HepG2 (cell line): ENCODE measurements around the gene TEAD4. TPM values are rescaled to one million over a fixed set of nuclear protein-coding genes. Genes with fewer than 3 reads are reported as not detected.
A peak's percentile ranks its signal among the peaks of the same experiment; 100 is the strongest.

Experiments
- CBX1 ChIP-seq: IDR thresholded peaks from one replicate; pipeline ENCODE4 v1.6.1; 2016; ENCODE audit warnings: antibody characterized with exemption, low read depth
- CBX5 ChIP-seq: sonication (generic); formaldehyde crosslinking; IDR thresholded peaks from 2 replicates; pipeline ENCODE4 v1.4.0; 2020; ENCODE audit warnings: missing genetic modification reagents, borderline replicate concordance
- CEBPB ChIP-seq: IDR thresholded peaks from 2 replicates; pipeline ENCODE4 v1.6.1; 2011; ENCODE audit warnings: low read depth, low read length, improper control_type of control experiment, borderline replicate concordance
- GMEB1 ChIP-seq: sonication (generic); formaldehyde crosslinking; IDR thresholded peaks from 2 replicates; pipeline ENCODE4 v1.5.1; 2020; ENCODE audit warnings: missing genetic modification reagents, mild to moderate bottlenecking, borderline replicate concordance
- HES4 ChIP-seq: sonication (generic); formaldehyde crosslinking; IDR thresholded peaks from 2 replicates; pipeline ENCODE4 v1.9.0; 2021; ENCODE audit warnings: mild to moderate bottlenecking, missing genetic modification reagents, borderline replicate concordance
- HIVEP1 ChIP-seq: sonication (generic); formaldehyde crosslinking; IDR thresholded peaks from 2 replicates; pipeline ENCODE4 v1.4.0; 2020; ENCODE audit warnings: mild to moderate bottlenecking, missing genetic modification reagents
- HOXD1 ChIP-seq: sonication (generic); formaldehyde crosslinking; IDR thresholded peaks from 2 replicates; pipeline ENCODE4 v1.5.0; 2020; ENCODE audit warnings: missing genetic modification reagents
- KAT7 ChIP-seq: IDR thresholded peaks from 2 replicates; pipeline ENCODE4 v1.6.1; 2018; ENCODE audit warnings: borderline replicate concordance, missing compliant biosample characterization
- NAIF1 ChIP-seq: sonication (generic); formaldehyde crosslinking; IDR thresholded peaks from 2 replicates; pipeline ENCODE4 v1.5.0; 2020; ENCODE audit warnings: mild to moderate bottlenecking, missing genetic modification reagents, borderline replicate concordance
- NR3C1 ChIP-seq: sonication (generic); formaldehyde crosslinking; IDR thresholded peaks from 2 replicates; pipeline ENCODE4 v1.4.0; 2020; ENCODE audit warnings: missing genetic modification reagents
- PCBP1 ChIP-seq: fragments of 200-400 bp; formaldehyde crosslinking; IDR thresholded peaks from 2 replicates; pipeline ENCODE4 v1.6.1; 2017; ENCODE audit warnings: mild to moderate bottlenecking, low read depth, low read length, borderline replicate concordance
- SAFB2 ChIP-seq: sonication (generic); formaldehyde crosslinking; IDR thresholded peaks from 2 replicates; pipeline ENCODE4 v1.5.1; 2020; ENCODE audit warnings: missing genetic modification reagents, low read depth, mild to moderate bottlenecking, borderline replicate concordance
- TAF1 ChIP-seq: sonication (generic); formaldehyde crosslinking; IDR thresholded peaks from 2 replicates; pipeline ENCODE4 v1.4.0; 2020; ENCODE audit warnings: missing genetic modification reagents
- THAP11 ChIP-seq: IDR thresholded peaks from 2 replicates; pipeline ENCODE4 v1.6.1; 2016; ENCODE audit warnings: missing biosample characterization, missing genetic modification reagents
- XRCC5 ChIP-seq: fragments of 200-400 bp; formaldehyde crosslinking; optimal IDR thresholded peaks from 2 replicates; pipeline ENCODE3; 2017; ENCODE audit warnings: mild to moderate bottlenecking, low read length
- ZNF138 ChIP-seq: sonication (generic); formaldehyde crosslinking; IDR thresholded peaks from 2 replicates; pipeline ENCODE4 v1.5.0; 2020; ENCODE audit warnings: mild to moderate bottlenecking, low read depth, missing genetic modification reagents
- ZNF354B ChIP-seq: sonication (generic); formaldehyde crosslinking; IDR thresholded peaks from 2 replicates; pipeline ENCODE4 v1.8.0; 2022; ENCODE audit warnings: mild to moderate bottlenecking, missing genetic modification reagents
- ZNF556 ChIP-seq: sonication (generic); formaldehyde crosslinking; IDR thresholded peaks from 2 replicates; pipeline ENCODE4 v1.4.0; 2020; ENCODE audit warnings: mild to moderate bottlenecking, missing genetic modification reagents, borderline replicate concordance
- ZNF576 ChIP-seq: sonication (generic); formaldehyde crosslinking; IDR thresholded peaks from 2 replicates; pipeline ENCODE4 v1.4.0; 2020; ENCODE audit warnings: mild to moderate bottlenecking, missing genetic modification reagents
- ZNF619 ChIP-seq: sonication (generic); formaldehyde crosslinking; IDR thresholded peaks from 2 replicates; pipeline ENCODE4 v1.4.0; 2020; ENCODE audit warnings: mild to moderate bottlenecking, missing genetic modification reagents
- ZNF766 ChIP-seq: sonication (generic); formaldehyde crosslinking; IDR thresholded peaks from 2 replicates; pipeline ENCODE4 v1.5.0; 2020; ENCODE audit warnings: missing genetic modification reagents, borderline replicate concordance
- polyA plus RNA-seq, 8 experiments: library from polyadenylated mRNA; depleted of rRNA in 3 of 8; stranded (reverse) in 7 of 8; unstranded in 1 of 8; fragments of >200 nt; fragmentation: Illumina TruSeq in 4 of 8; extraction: Trizol in 4 of 8; gene quantifications; 2 replicates each; pipeline versions ENCODE4 v1.2.1 to v1.2.3, GENCODE V29; 2011 to 2016; ENCODE audit warnings: low read depth in 4 of 8, missing spikeins in 1 of 8, mixed read lengths in 1 of 8; ENCODE audit not compliant: insufficient read depth in 1 of 8
- total RNA-seq, 5 experiments: library from RNA; depleted of rRNA; stranded (reverse); fragments of >200 nt; fragmentation: Illumina TruSeq; extraction: Trizol; gene quantifications; 2 replicates each; pipeline ENCODE4 v1.2.3, GENCODE V29; 2016; ENCODE audit warnings: low read depth in 1 of 5
- TF ChIP-seq, protein P1 (sequence below): sonication (generic); formaldehyde crosslinking; IDR thresholded peaks from 2 replicates; pipeline ENCODE4 v1.4.0; 2020; ENCODE audit warnings: mild to moderate bottlenecking, missing genetic modification reagents
- TF ChIP-seq, protein P2 (sequence below): sonication (generic); formaldehyde crosslinking; IDR thresholded peaks from 2 replicates; pipeline ENCODE4 v1.8.1; 2023; ENCODE audit warnings: mild to moderate bottlenecking, moderate library complexity, missing genetic modification reagents
- TF ChIP-seq, protein P3 (sequence below): sonication (generic); formaldehyde crosslinking; IDR thresholded peaks from 2 replicates; pipeline ENCODE4 v1.4.0; 2020; ENCODE audit warnings: low read depth, missing genetic modification reagents

The TEAD4 gene
- total and polyA plus RNA-seq, 2 of the 13 experiments (the other 11 are each of a cell fraction or from before 2014, with no cell fraction given), result 45.0 to 69.4 TPM

DNA sequence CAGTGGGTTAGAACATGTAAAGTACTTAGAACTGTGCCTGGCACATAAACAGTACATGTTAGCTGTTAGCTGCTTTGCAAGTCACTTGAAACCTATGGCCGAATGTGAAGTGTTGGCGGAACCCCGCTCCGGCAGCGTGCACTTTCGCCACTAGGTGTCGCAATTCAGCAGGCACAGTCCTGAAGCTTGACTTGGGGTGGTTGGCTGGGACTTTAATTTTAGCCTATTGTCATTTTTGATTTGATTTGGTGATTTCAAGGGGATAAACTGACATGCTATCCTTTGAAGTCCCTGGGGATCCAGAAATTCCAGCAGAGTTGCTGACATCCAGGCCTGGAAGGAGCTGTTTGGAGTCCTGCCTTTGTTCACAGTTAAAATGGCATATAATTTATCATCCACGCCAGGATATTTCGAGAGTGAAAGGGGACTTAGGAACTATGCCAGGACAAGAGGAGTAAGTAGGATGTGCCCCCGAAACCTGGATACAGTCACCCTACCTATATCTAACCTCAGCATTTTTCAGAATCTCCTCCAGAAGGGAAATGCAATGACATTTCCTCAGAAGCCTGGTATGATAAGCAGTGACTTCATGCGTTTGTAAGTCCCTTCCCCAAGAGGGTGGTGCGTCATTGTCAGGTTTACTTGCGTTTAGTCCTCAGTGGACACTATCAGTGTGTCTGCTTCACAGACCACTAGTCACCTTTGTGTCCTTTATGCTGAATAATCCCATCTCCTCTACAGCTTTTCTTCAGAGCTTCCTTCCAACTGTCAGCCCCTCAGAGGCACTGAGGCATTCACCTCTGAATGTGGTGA lies 114.4 kb downstream of the TEAD4 start (continued):
- TF ChIP-seq NR3C1 (CRISPR knock-in tag) (no peak), HOXD1 (CRISPR knock-in tag) (no peak), ZNF576 (no peak), PCBP1 (no peak), TAF1 (CRISPR knock-in tag) (no peak), ZNF619 (no peak), SAFB2 (CRISPR knock-in tag) (no peak), ZNF556 (CRISPR knock-in tag) (no peak), KAT7 (no peak), HES4 (no peak), HIVEP1 (CRISPR knock-in tag) (no peak), XRCC5 (peak; percentile 90), ZNF138 (CRISPR knock-in tag) (no peak), CEBPB (peak; percentile 71), GMEB1 (CRISPR knock-in tag) (no peak), CBX5 (CRISPR knock-in tag) (0 out of 2 replicates have a peak, but pooled peaks have one; percentile 48), ZNF766 (CRISPR knock-in tag) (no peak), CBX1 (no peak), NAIF1 (CRISPR knock-in tag) (no peak), ZNF354B (no peak), THAP11 (0 out of 2 replicates have a peak, but pooled peaks have one; percentile 34)
- TF ChIP-seq, protein P1, sequence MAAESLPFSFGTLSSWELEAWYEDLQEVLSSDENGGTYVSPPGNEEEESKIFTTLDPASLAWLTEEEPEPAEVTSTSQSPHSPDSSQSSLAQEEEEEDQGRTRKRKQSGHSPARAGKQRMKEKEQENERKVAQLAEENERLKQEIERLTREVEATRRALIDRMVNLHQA, result no peak
- TF ChIP-seq, protein P2, sequence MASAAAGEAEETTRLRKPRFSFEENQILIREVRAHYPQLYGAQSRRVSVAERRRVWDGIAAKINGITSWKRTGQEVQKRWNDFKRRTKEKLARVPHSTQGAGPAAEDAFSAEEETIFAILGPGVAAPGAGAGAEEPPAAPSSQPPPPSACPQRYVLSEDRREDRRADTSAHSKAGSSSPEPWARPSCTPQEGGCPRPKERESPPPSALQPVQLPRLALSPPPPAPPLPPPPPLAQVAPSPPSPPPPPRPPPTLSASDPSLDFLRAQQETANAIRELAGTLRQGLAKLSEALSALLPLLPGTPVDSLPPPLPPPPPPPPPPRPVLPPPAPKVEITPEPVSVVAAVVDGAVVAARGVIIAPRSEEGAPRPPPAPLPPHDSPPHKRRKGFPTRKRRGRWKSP (CRISPR knock-in tag), result no peak
- TF ChIP-seq, protein P3, sequence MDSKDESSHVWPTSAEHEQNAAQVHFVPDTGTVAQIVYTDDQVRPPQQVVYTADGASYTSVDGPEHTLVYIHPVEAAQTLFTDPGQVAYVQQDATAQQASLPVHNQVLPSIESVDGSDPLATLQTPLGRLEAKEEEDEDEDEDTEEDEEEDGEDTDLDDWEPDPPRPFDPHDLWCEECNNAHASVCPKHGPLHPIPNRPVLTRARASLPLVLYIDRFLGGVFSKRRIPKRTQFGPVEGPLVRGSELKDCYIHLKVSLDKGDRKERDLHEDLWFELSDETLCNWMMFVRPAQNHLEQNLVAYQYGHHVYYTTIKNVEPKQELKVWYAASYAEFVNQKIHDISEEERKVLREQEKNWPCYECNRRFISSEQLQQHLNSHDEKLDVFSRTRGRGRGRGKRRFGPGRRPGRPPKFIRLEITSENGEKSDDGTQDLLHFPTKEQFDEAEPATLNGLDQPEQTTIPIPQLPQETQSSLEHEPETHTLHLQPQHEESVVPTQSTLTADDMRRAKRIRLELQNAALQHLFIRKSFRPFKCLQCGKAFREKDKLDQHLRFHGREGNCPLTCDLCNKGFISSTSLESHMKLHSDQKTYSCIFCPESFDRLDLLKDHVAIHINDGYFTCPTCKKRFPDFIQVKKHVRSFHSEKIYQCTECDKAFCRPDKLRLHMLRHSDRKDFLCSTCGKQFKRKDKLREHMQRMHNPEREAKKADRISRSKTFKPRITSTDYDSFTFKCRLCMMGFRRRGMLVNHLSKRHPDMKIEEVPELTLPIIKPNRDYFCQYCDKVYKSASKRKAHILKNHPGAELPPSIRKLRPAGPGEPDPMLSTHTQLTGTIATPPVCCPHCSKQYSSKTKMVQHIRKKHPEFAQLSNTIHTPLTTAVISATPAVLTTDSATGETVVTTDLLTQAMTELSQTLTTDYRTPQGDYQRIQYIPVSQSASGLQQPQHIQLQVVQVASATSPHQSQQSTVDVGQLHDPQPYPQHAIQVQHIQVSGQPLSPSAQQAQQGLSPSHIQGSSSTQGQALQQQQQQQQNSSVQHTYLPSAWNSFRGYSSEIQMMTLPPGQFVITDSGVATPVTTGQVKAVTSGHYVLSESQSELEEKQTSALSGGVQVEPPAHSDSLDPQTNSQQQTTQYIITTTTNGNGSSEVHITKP (CRISPR knock-in tag), result no peak
